Psoas muscle (tissue), 8 donors: ENCODE results near the gene SMG6. TPM values are rescaled to one million over a fixed set of nuclear protein-coding genes. Genes with fewer than 3 reads are reported as not detected.
A peak's percentile ranks its signal among the peaks of the same experiment; 100 is the strongest.

Experiments used
- ATAC-seq, 4 donors: fragments of 200-7000 bp; cut with Tn5 transposase; one replicate each; pipeline ENCODE4 v1.9.1; 2020; ENCODE audit warnings: moderate library complexity in 3 of 4, mild to moderate bottlenecking in 2 of 4
- DNase-seq, 2 donors: peaks; one replicate each; pipeline ENCODE4 v3.0.0-alpha.2; 2020
- H3K27ac ChIP-seq: fragments of 200-600 bp; one replicate; pipeline ENCODE4 v1.8.0; 2022
- H3K27me3 ChIP-seq, 3 donors: fragments of 200-600 bp in 1 of 3; one replicate each; pipeline versions ENCODE4 v1.6.1 to v1.8.0; 2013 to 2022; ENCODE audit warnings: low read length in 2 of 3, mild to moderate bottlenecking in 2 of 3, moderate library complexity in 1 of 3; ENCODE audit not compliant: insufficient read depth in 3 of 3
- H3K36me3 ChIP-seq, 2 donors: fragments of 200-600 bp in 1 of 2; one replicate each; pipeline versions ENCODE4 v1.6.1 to v1.8.0; 2013 to 2022; ENCODE audit warnings: low read depth in 1 of 2, mild to moderate bottlenecking in 1 of 2, moderate library complexity in 1 of 2; ENCODE audit not compliant: insufficient read depth in 1 of 2
- H3K4me1 ChIP-seq: fragments of 200-600 bp; one replicate; pipeline ENCODE4 v1.8.0; 2022
- H3K4me3 ChIP-seq: fragments of 200-600 bp; one replicate; pipeline ENCODE4 v1.8.0; 2022; ENCODE audit warnings: mild to moderate bottlenecking
- H3K9me3 ChIP-seq: fragments of 200-600 bp; one replicate; pipeline ENCODE4 v1.8.0; 2022
- CTCF ChIP-seq: fragments of 200-600 bp; IDR thresholded peaks from one replicate; pipeline ENCODE4 v1.8.0; 2022; ENCODE audit warnings: antibody characterized with exemption
- WGBS, 3 donors: extraction: QIAGEN DNeasy Blood & Tissue Kit; methylation state at CpG; one replicate each; pipeline versions ENCODE4 v1.1.6 to v1.1.7; 2013; 5-methylcytosine and 5-hydroxymethylcytosine counted together
- intact Hi-C, 2 donors: fragments of 100-400 bp; cut with DNase I; formaldehyde crosslinking; loops; one replicate each; pipeline versions ENCODE4 v1.11.0 to v1.14.2; 2022
- polyA plus RNA-seq, 3 donors: library from polyadenylated mRNA; stranded (reverse); fragments of 200-250 nt; gene quantifications; one replicate each; pipeline ENCODE4 v1.2.3, GENCODE V29; 2013
- total RNA-seq, 4 donors: library from RNA; stranded (reverse); fragmentation: NEBNext Ultra II Directional in 2 of 4; extraction: Animal tissue kit (Norgen Biotek cat#: 25700) in 2 of 4; gene quantifications; one replicate each; pipeline versions ENCODE4 v1.2.1 to v1.2.4, GENCODE V29; 2021 to 2023
- donor health status: healthy with polysubstance abuse.
- donor health status: DM: no; HTN: no; CAD: no; lungs with moderate emphysema.
- donor health status: Bipolar disorder and iron deficiency.
- donor health status: healthy.
- donor health status: DM: yes; HTN: yes; CAD: no.
- donor health status: DM: no; HTN: no; CAD: no.
- donor health status: DM: no; HTN: no; CAD: no.
- donor health status: DM: yes; HTN: yes; CAD: no.

SMG6 gene
- total and polyA plus RNA-seq, 7 donors = 9.4 to 24.1 (median 16.3) TPM

- Histone ChIP-seq H3K4me1 (peaks cover 6% of the 10 kb centered on the region), H3K27me3 (peaks cover 0 to 13% (median 2%) of the 10 kb centered on the region in 3 donors)
Measured at GRCh38 chr17:2054512-2055291, 248.9 kb downstream of the SMG6 start, which contains the start of gene HIC1. Gene HIC1 (plus strand): TSS chr17:2055103. CDS start chr17:2056691, 1,588 bp downstream.

GRCh38 chr17:2054262-2054511 lies 249.4 kb downstream of the SMG6 start:
- no peaks in the 10 kb centered on the region for H3K9me3 ChIP-seq
- H3K4me3 ChIP-seq = peak overlapping the region; percentile 74
- H3K27ac ChIP-seq = peak overlapping the region; percentile 62
- DNase-seq = no peak
- 8 to 22% (median 19%) methylated on average over 16 of the region's 16 CpGs for WGBS, 3 donors
- H3K36me3 ChIP-seq = peaks cover 0 to 2% of the 10 kb centered on the region in 2 donors
- no peak for ATAC-seq
- H3K4me1 ChIP-seq = peaks cover 8% of the 10 kb centered on the region
- no peak for TF ChIP-seq CTCF
- H3K27me3 ChIP-seq = peaks cover 0 to 17% (median 6%) of the 10 kb centered on the region in 3 donors
- intact Hi-C loops = loop anchor here (1.0 to 2.0 kb wide), 3 partner anchors 191 to 229 kb away; no protein-coding TSS in a partner anchor

More at GRCh38 chr17:2054512-2055291, 248.9 kb downstream of the SMG6 start, which contains the start of gene HIC1:
- ATAC-seq (peak; percentile 72 to 83 (median 78)), DNase-seq (peak; percentile 81 to 90)
- TF ChIP-seq CTCF = peak; percentile 97
- Histone ChIP-seq H3K9me3 (no peaks in the 10 kb centered on the region), H3K4me3 (peak within 1 kb of the TSS; percentile 74), H3K36me3 (peaks cover 0 to 7% of the 10 kb centered on the region in 2 donors), H3K27ac (peak within 1 kb of the TSS; percentile 62)
- 4 to 6% (median 4%) methylated on average over 51 to 72 of the region's 72 CpGs for WGBS, 3 donors
- intact Hi-C loops = loop anchor here (1.0 to 2.0 kb wide), 4 partner anchors 190 to 228 kb away; no protein-coding TSS in a partner anchor

GRCh38 chr17:2053380-2054261 lies 250.0 kb downstream of the SMG6 start:
- Histone ChIP-seq H3K9me3 (no peaks in the 10 kb centered on the region), H3K27ac (peak overlapping the region; percentile 62), H3K27me3 (peaks cover 0 to 23% (median 6%) of the 10 kb centered on the region in 3 donors), H3K4me1 (peaks cover 11% of the 10 kb centered on the region), H3K4me3 (peak overlapping the region; percentile 74), H3K36me3 (no peaks in the 10 kb centered on the region)
- DNase-seq (peak; percentile 83 to 88), ATAC-seq (peak; percentile 32 to 44 (median 38))
- intact Hi-C loops = loop anchor here (1.0 to 2.0 kb wide), 3 partner anchors 191 to 229 kb away; no protein-coding TSS in a partner anchor
- peak; percentile 60 for TF ChIP-seq CTCF
- 9 to 11% (median 10%) methylated on average over 66 to 84 of the region's 84 CpGs for WGBS, 3 donors

- no peak overlapping the region for H3K4me3 ChIP-seq
- peak overlapping the region; percentile 2 for H3K27ac ChIP-seq
- H3K9me3 ChIP-seq = no peaks in the 10 kb centered on the region
- WGBS, 3 donors = 49 to 61% (median 51%) methylated on average over 14 of the region's 14 CpGs
- intact Hi-C loops = no loop called here
- DNase-seq = peak; percentile 36 to 62
- peaks cover 11% of the 10 kb centered on the region for H3K4me1 ChIP-seq
- TF ChIP-seq CTCF = no peak
- ATAC-seq = no peak
- peaks cover 0 to 34% (median 6%) of the 10 kb centered on the region in 3 donors for H3K27me3 ChIP-seq
- H3K36me3 ChIP-seq = no peaks in the 10 kb centered on the region
Measured at GRCh38 chr17:2051933-2052559, 251.5 kb downstream of the SMG6 start.
